HUES6 (cell line): ENCODE measurements around the gene ARHGEF10L.

Experiments used
- H3K27ac ChIP-seq: 2 replicates; pipeline ENCODE4 v1.7.0; 2013; ENCODE audit warnings: low read depth, mild to moderate bottlenecking, low read length, inconsistent platforms
- H3K27me3 ChIP-seq: 2 replicates; pipeline ENCODE4 v1.6.1; 2013; ENCODE audit warnings: low read length; ENCODE audit not compliant: control insufficient read depth, insufficient read depth
- H3K36me3 ChIP-seq: 2 replicates; pipeline ENCODE4 v1.6.1; 2013; ENCODE audit warnings: low read length; ENCODE audit not compliant: control insufficient read depth, insufficient read depth
- H3K4me1 ChIP-seq: 2 replicates; pipeline ENCODE4 v1.6.1; 2013; ENCODE audit warnings: low read length; ENCODE audit not compliant: control insufficient read depth, insufficient read depth
- H3K4me3 ChIP-seq: 2 replicates; pipeline ENCODE4 v1.5.1; 2013; ENCODE audit warnings: low read depth, low read length
- H3K9ac ChIP-seq: one replicate; pipeline ENCODE4 v1.6.1; 2013; ENCODE audit warnings: mild to moderate bottlenecking, low read length
- H3K9me3 ChIP-seq: 2 replicates; pipeline ENCODE4 v1.6.1; 2013; ENCODE audit warnings: low read depth, low read length; ENCODE audit not compliant: control insufficient read depth, insufficient read depth

ARHGEF10L gene

GRCh38 chr1:17565461-17566252 lies 26.2 kb downstream of the ARHGEF10L start:
- Histone ChIP-seq H3K27ac (no peak overlapping the region), H3K4me3 (peak overlapping the region; percentile 4; the same call in 1 of the 2 replicates), H3K9me3 (no peaks in the 10 kb centered on the region), H3K4me1 (peaks cover 60% of the 10 kb centered on the region), H3K9ac (no peak overlapping the region), H3K36me3 (no peaks in the 10 kb centered on the region), H3K27me3 (no peaks in the 10 kb centered on the region)

- H3K27me3 ChIP-seq: no peaks in the 10 kb centered on the region
- no peak overlapping the region for H3K4me3 ChIP-seq
- H3K4me1 ChIP-seq: peaks cover 54% of the 10 kb centered on the region
- H3K27ac ChIP-seq: no peak overlapping the region
- no peak overlapping the region for H3K9ac ChIP-seq
- no peaks in the 10 kb centered on the region for H3K9me3 ChIP-seq
- H3K36me3 ChIP-seq: no peaks in the 10 kb centered on the region
Observed at GRCh38 chr1:17566417-17566816, 26.9 kb downstream of the ARHGEF10L start.

- H3K36me3 ChIP-seq: no peaks in the 10 kb centered on the region
- H3K4me3 ChIP-seq: no peak overlapping the region
- H3K27ac ChIP-seq: no peak overlapping the region
- no peaks in the 10 kb centered on the region for H3K27me3 ChIP-seq
- no peak overlapping the region for H3K9ac ChIP-seq
- H3K9me3 ChIP-seq: no peaks in the 10 kb centered on the region
- H3K4me1 ChIP-seq: peaks cover 50% of the 10 kb centered on the region
Observed at GRCh38 chr1:17566892-17567291, 27.4 kb downstream of the ARHGEF10L start.

GRCh38 chr1:17567582-17567981 lies 28.1 kb downstream of the ARHGEF10L start:
- H3K4me1 ChIP-seq: peaks cover 57% of the 10 kb centered on the region
- no peak overlapping the region for H3K4me3 ChIP-seq
- H3K9ac ChIP-seq: no peak overlapping the region
- H3K27ac ChIP-seq: no peak overlapping the region
- H3K36me3 ChIP-seq: no peaks in the 10 kb centered on the region
- H3K27me3 ChIP-seq: no peaks in the 10 kb centered on the region
- no peaks in the 10 kb centered on the region for H3K9me3 ChIP-seq

DNA sequence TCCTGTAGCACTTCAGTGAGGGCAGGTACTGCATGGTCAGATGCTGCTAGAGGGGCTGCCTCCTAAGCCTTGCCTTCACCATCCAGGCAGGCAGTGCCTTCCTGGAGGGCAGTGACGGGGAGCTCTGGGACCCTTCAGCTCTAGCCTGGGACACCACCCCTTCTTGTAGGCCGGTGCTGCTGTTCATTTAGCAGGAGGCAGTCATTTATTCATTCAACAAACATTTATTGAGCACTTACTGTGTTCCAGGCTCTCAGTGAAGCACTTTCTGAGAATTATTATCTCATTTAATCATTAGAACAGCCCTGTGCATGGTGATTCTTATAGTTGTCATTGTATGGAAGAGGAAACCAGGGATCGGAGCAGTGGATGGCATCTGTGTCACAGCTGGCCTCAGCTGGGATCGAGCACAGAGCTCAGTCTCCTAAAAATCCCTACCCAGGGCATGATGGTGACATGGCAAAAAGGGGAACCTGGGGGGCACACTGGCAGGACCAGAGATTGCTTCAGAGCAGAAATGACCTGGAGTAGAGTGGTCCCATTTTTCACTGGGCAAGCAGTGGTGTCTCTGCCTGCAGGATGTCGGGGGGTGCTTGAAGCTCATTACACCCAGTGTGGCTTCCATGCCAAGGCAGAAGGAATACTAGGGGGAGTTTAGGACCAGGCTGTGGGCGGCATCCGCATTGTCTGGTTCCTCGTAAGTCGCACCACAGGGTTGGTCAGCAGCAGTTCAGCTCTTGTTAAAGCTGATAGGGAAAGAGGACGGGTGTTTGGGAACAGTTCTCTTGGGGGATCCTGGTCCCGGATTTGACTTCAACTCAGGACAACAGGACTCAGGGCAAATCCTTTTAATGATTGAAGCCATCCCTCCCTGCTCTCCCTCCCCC lies 28.8 kb downstream of the ARHGEF10L start:
- Histone ChIP-seq H3K9ac (no peak overlapping the region), H3K27me3 (no peaks in the 10 kb centered on the region), H3K9me3 (no peaks in the 10 kb centered on the region), H3K4me1 (peaks cover 63% of the 10 kb centered on the region), H3K36me3 (no peaks in the 10 kb centered on the region), H3K4me3 (no peak overlapping the region), H3K27ac (no peak overlapping the region)

- Histone ChIP-seq H3K36me3 (no peaks in the 10 kb centered on the region), H3K27ac (peak overlapping the region; percentile 40; the same call in 1 of the 2 replicates), H3K9me3 (no peaks in the 10 kb centered on the region), H3K9ac (peak overlapping the region; percentile 62), H3K4me3 (no peak overlapping the region), H3K4me1 (peaks cover 72% of the 10 kb centered on the region), H3K27me3 (no peaks in the 10 kb centered on the region)
Observed at GRCh38 chr1:17569200-17570139, 30.0 kb downstream of the ARHGEF10L start.

GRCh38 chr1:17570228-17570627 lies 30.7 kb downstream of the ARHGEF10L start:
- Histone ChIP-seq H3K4me1 (peaks cover 70% of the 10 kb centered on the region), H3K4me3 (no peak overlapping the region), H3K27ac (no peak overlapping the region), H3K36me3 (no peaks in the 10 kb centered on the region), H3K9me3 (no peaks in the 10 kb centered on the region), H3K9ac (no peak overlapping the region), H3K27me3 (no peaks in the 10 kb centered on the region)

GRCh38 chr1:17572264-17572985 lies 32.9 kb downstream of the ARHGEF10L start:
- no peaks in the 10 kb centered on the region for H3K9me3 ChIP-seq
- no peak overlapping the region for H3K4me3 ChIP-seq
- no peaks in the 10 kb centered on the region for H3K27me3 ChIP-seq
- H3K9ac ChIP-seq: no peak overlapping the region
- no peaks in the 10 kb centered on the region for H3K36me3 ChIP-seq
- H3K27ac ChIP-seq: 0 out of 2 replicates have a peak overlapping the region, but pooled peaks have one; percentile 21
- H3K4me1 ChIP-seq: peaks cover 71% of the 10 kb centered on the region

DNA sequence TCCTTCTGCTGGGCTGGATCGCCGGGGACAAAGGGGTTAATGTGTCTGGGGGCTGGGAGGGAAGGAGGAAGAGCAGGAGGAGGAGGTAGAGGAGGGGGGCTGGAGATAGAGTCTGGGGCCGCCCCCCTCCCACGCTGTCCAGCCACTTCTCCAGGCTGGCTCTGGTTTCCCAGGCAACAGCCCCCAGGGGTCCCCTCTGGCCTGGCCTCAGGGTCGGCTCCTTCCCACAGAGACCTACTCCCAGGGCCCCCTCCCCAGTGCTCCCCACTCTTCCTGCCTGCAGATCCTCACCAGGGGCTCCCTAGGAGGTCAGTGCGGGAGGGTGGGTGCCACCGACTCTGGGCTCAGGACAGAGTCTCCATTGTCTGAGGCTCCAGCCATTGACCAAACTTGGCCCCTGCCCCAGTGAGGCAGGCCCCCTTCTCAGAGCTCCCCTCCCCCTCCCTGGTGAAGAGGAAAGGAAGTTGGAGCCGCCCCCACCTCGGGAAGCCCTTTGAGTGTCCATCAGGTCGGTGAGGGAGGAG lies 34.1 kb downstream of the ARHGEF10L start:
- no peaks in the 10 kb centered on the region for H3K36me3 ChIP-seq
- H3K27me3 ChIP-seq: no peaks in the 10 kb centered on the region
- no peak overlapping the region for H3K9ac ChIP-seq
- H3K27ac ChIP-seq: 0 out of 2 replicates have a peak overlapping the region, but pooled peaks have one; percentile 44
- H3K4me1 ChIP-seq: peaks cover 64% of the 10 kb centered on the region
- no peak overlapping the region for H3K4me3 ChIP-seq
- H3K9me3 ChIP-seq: no peaks in the 10 kb centered on the region

DNA sequence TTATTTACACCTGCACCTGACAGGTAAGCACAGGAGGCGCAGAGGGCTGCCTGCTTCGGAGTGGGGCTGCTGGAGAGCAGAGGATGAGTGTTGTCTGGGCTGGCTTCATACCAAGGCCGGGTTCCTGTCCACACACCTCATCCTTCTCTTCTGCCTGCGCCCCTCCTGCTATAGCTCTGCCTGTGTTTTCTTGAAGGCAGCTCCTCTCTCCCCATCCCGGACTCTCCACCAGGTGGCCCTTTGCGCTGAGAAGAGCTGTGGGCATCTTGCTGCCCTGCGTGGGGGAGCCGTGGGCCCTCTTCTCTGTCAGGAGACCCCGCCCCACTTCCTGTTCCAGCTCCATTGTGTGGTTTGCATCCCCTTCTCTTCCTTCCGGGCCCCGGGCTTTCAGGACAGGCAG lies 35.0 kb downstream of the ARHGEF10L start:
- H3K4me1 ChIP-seq: peaks cover 58% of the 10 kb centered on the region
- H3K36me3 ChIP-seq: no peaks in the 10 kb centered on the region
- H3K4me3 ChIP-seq: no peak overlapping the region
- H3K9ac ChIP-seq: no peak overlapping the region
- H3K9me3 ChIP-seq: no peaks in the 10 kb centered on the region
- no peak overlapping the region for H3K27ac ChIP-seq
- H3K27me3 ChIP-seq: no peaks in the 10 kb centered on the region
